Measurements from ENCODE around the gene NNAT.
"Not testable (repeated sequence)": the region's sequence is repeated elsewhere in the genome, so short reads cannot be mapped to it uniquely, and the experiment has no call there.

The NNAT gene

GRCh38 chr20:37479266-37479665 is 41.8 kb upstream of the NNAT start:
- TF ChIP-seq, protein P1, sequence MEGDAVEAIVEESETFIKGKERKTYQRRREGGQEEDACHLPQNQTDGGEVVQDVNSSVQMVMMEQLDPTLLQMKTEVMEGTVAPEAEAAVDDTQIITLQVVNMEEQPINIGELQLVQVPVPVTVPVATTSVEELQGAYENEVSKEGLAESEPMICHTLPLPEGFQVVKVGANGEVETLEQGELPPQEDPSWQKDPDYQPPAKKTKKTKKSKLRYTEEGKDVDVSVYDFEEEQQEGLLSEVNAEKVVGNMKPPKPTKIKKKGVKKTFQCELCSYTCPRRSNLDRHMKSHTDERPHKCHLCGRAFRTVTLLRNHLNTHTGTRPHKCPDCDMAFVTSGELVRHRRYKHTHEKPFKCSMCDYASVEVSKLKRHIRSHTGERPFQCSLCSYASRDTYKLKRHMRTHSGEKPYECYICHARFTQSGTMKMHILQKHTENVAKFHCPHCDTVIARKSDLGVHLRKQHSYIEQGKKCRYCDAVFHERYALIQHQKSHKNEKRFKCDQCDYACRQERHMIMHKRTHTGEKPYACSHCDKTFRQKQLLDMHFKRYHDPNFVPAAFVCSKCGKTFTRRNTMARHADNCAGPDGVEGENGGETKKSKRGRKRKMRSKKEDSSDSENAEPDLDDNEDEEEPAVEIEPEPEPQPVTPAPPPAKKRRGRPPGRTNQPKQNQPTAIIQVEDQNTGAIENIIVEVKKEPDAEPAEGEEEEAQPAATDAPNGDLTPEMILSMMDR (IDR thresholded peaks at IDR 0.05; ENCODE audit: low read depth, low read length): no peak

DNA sequence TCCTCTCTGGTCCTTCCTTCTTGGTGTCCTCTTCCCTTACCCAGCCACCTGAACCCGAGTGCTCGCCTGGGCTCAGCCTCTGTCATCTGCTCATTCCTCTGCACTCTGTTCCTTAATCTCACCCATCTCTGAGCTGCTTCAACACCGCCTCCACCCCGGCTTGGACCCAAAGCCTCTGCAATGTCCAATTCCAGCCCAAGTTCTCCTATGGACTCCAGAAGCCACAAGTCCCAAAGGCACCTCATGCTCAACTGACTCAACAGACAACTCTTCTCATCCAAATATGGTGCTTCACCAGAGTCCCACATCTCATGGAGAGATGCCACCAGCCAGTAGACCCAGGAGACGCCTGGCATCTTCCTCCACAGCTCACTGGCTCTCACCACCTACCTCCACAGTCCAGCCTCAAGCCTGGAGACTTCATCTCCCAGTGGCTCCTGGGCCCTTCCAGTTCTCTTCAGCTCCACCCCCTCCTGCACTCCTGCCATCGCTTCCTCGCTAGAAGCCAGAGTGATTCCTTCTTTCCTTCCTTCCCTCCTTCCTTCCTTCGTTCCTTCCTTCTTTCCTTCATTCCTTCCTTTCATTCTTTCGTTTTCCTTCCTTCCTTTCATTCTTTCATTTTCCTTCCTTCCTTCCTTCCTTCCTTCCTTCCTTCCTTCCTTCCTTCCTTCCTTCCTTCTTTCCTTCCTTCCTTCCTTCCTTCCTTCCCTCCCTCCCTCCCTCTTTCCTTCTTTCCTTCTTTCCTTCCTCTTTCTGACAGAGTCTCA is 40.9 kb upstream of the NNAT start:
- TF ChIP-seq, protein P1 (IDR thresholded peaks at IDR 0.05; ENCODE audit: low read depth, low read length): no peak
- no peak overlapping the region for H3K4me3 ChIP-seq (ENCODE audit: low read depth, low read length)

More at GRCh38 chr20:37479266-37479665, 41.8 kb upstream of the NNAT start:
- no peak overlapping the region for H3K4me3 ChIP-seq (ENCODE audit: low read depth, low read length)

DNA sequence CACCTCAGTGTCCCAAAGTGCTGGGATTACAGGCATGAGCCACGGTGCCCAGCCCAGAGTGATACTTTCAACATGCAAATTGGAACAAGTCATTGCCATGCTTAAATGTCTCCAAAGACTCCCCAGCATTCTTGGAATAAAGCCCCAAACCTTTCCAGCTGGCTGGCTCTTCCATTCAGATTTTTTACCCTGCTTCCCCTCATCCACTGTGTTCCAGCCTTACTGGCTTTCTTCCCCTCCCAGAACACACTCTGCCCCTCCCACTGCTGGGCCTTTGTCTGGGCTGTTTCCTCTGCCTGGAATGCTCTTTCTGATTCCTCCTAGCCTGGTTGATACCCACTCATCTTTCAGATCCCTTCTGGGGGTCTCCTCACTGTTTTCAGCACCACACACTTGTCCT is 40.1 kb upstream of the NNAT start:
- TF ChIP-seq, protein P1 (IDR thresholded peaks at IDR 0.05; ENCODE audit: low read depth, low read length): no peak
- H3K4me3 ChIP-seq (ENCODE audit: low read depth, low read length): no peak overlapping the region

- H3K4me3 ChIP-seq (ENCODE audit: low read depth, low read length): no peak overlapping the region
- TF ChIP-seq, protein P1 (IDR thresholded peaks at IDR 0.05; ENCODE audit: low read depth, low read length): no peak
Measured at GRCh38 chr20:37481610-37482009, 39.4 kb upstream of the NNAT start.

DNA sequence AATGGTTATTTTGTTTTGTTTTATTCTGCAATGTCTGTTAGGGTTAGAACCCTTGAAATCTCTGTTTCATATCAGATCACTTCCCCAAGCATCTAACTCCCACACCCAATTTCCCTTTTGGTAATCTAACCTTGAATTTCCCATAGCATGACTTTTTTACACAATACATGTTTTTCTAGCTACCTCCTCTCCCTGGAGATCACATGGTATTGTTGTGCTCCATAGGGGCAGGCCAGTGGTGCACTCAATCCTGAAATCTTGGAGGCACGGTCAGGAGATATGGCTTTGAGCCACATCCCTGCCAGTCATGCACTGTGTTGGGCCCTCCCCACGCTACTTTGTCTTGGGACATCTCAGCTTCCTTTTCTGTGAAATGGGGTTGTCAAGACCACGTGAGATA is 36.7 kb upstream of the NNAT start:
- TF ChIP-seq, protein P1 (IDR thresholded peaks at IDR 0.05; ENCODE audit: low read depth, low read length): no peak
- no peak overlapping the region for H3K4me3 ChIP-seq (ENCODE audit: low read depth, low read length)

DNA sequence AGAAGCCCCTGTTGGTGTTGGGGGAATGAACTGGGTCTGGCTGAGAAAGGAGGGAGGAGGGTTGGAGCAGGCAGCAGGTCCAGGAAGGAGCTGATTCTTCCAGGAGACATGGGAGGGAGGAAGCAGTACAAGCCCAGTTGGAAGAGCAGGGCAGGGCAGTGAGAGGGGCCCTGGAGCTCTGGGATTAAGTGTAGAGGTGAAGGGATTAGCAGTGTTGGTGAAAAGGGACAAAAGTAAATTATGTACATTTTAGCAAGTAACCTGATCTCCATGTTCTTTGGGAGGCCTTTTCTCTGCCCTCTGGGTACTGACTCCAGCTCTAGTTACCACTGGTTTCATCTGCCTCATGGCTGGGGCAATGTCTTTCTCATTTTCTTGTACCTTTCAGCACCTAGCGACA is 34.8 kb upstream of the NNAT start:
- H3K4me3 ChIP-seq (ENCODE audit: low read depth, low read length): not testable (repeated sequence)

DNA sequence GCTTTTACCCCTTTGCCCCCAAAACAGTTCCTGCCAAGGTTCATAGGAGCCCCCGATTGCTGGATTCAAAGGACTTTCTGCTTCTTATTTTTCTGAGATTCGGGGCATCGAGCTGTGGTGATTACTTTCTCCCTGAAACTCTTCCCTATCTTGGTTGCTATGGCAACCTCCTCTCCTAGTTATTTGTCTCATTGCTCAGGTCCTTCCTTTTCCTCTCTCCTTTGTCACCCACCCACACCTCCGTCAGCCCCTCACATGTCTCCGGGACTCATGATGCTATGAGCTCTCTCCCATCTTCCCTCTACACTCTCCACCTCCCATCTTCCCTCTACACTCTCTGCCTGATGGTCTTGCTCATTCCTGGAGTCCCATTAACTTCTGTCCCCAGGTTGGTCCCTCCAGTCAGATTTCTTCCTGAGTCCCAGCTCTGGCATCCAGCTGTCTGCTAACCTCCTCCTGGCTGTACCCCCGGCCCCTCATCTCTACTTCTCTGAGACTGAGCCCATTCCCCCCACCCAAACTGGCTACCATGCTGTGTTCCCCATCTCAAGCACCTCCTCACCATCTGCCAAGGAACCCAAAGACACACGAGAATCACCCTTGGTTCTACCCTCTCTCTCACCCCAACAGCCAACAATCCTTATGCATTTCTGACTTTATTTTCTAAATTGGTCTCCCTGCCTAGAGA is 30.2 kb upstream of the NNAT start:
- TF ChIP-seq, protein P1 (IDR thresholded peaks at IDR 0.05; ENCODE audit: low read depth, low read length): no peak
- H3K4me3 ChIP-seq (ENCODE audit: low read depth, low read length): no peak overlapping the region
